GM21423 (cell line): ENCODE data around the gene TPRA1.
A peak's percentile ranks its signal among the peaks of the same experiment; 100 is the strongest.

Experiments
- ATAC-seq: cut with Tn5 transposase; IDR thresholded peaks from one replicate; pipeline ENCODE4 v1.9.1; 2021; ENCODE audit warnings: mild to moderate bottlenecking, moderate library complexity; ENCODE audit not compliant: unreplicated experiment

TPRA1 gene

DNA sequence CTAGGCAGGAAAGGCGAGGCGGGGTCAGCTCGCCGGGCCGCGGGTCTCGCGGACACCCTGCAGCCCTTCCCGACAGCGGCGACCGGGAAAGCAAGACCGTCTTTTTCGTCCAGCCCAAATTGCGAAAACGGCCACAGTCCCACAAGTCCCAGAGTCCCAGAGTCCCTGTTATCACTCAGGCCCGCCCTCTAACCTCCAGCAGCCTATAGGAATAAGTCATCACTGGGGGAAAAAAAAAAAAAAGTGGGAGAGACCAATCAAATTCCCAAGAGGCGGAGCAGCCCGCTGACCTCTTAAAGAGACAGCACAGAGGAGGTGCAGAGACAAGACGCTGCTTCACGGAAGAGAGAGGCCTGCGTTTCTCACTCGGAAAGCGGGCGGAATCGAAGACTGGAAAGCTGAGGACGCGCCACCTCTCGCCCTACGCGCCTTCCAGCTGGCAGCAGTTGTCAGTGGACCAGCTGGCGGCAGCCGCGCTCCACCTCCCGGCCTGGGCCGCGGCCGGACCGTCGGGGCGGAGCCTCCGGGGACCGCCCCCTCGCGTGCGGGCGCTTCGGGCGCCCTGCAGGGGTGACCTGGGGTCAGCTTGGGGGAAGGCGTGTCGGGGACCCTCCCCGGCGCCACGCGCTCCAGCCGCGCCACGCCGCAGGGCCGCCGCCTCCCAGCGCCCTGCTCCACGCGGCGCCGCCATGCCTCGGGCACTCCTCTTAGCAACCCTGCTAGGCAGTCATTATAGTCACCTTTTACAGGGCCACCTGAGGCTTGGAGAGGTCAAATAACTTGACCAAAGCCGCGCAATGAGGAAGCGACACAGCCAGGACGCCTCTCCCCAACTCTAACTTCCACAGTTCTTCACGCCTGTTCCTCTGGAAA is at the start of gene TPRA1:
Gene TPRA1, minus strand, starts transcription at position 141 of the 873 bp plus-strand sequence. CDS start 10,587 bp downstream, outside the sequence.
- ATAC-seq: peak; percentile 70

DNA sequence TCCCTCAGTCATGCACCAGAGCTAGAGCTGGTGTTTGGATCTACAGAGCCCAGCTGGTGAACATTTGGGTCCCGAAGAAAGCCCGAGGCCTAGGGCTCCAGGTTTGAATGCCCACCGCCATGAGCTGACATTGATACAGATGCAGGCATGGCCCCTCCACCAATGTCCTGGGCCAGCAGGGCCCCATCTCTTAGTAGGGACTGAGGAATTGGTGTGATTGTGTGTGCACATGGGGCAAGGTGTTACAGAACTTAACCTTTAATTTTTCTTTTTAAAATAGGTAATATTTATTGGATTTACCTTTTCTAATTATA is 49.5 kb upstream of the TPRA1 start:
- no peak for ATAC-seq

DNA sequence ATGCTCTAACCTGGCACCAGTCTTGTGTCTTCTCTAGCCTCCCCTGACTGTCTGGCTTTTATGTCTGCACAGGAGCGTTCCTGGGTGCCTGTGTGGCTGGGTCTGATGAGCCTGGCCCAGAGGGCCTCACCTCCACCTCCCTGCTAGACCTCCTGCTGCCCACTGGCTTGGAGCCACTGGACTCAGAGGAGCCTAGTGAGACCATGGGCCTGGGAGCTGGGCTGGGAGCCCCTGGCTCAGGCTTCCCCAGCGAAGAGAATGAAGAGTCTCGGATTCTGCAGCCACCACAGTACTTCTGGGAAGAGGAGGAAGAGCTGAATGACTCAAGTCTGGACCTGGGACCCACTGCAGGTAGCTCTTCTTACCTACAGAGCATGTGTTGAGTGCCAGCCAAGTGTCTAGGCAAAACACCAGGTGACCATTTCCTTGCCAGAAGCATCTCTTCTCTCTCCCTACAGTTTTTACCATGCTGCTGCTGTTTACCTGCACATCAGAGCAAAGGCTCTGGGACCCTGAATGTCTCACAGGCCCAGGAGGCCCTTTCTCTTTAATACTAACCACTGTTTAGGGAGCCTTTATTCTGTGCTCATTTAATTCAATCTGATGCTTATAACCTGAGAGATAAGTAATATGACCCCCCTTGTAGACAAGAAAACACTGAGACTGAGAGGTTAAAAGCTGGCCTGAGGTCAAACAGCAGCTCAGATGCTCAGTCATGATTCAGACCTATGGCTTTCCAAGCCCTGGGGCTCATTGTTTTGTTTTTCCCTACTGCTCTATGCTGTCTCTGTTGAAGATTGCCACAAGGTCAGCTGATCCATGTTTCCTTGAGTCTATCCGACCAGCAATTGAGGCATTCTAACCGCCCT is 48.9 kb upstream of the TPRA1 start:
- no peak for ATAC-seq

DNA sequence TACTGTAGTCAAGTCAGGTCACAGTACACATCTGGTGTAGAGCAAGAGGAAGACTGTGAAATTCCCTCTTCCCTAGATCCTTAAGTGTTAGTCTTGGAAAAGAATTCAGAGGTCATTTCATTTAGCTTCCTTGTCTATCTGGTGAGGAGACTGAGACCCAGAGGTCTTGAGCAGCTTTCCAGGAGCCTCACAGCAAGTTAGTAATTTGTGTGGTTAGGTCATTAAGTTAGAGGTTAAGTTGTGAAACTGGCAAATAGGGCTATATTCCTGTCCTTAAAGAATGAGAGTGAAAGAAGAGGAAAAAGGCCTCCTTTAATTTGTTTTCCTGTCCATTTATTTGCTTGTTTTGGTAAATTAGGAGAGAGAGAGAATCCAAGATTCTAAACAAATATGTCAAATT is 47.4 kb upstream of the TPRA1 start:
- no peak for ATAC-seq

DNA sequence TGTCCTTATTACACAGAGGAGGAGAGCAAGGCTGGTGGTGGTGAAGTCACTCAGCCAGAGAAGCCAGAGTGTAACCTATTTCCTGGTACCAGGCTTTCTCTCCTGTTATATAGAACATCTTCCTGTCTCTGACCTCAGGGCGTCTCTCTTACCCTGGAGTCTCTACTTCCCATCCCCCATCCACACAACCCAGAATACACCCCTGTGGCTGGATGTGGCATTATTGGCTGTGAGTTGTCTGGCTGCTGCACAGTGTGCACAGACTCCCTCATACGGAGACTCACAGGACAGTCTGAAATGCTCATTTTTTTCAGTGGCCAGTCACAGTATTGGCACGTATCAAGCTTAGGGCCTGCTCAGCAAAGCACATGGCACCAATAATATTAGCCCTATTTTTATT is 47.0 kb upstream of the TPRA1 start:
- no peak for ATAC-seq

DNA sequence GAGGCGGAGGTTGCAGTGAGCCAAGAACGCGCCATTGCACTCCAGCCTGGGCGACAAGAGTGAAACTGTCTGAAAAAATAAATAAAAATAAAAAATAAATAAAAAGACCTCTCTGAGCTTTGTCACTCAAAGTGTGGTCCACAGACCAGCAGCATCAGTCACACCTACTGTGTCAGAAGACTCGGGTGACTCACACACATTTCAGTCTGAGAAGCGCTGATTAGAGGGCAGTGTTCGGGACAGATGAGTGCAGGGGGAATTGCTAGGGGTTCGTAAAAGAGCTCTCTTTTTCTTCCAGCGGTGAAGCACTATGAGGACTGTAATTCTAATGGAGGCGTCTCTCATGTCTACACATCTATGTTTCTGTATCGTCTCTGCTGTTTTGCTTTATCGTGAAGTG is 44.1 kb upstream of the TPRA1 start:
- no peak for ATAC-seq

DNA sequence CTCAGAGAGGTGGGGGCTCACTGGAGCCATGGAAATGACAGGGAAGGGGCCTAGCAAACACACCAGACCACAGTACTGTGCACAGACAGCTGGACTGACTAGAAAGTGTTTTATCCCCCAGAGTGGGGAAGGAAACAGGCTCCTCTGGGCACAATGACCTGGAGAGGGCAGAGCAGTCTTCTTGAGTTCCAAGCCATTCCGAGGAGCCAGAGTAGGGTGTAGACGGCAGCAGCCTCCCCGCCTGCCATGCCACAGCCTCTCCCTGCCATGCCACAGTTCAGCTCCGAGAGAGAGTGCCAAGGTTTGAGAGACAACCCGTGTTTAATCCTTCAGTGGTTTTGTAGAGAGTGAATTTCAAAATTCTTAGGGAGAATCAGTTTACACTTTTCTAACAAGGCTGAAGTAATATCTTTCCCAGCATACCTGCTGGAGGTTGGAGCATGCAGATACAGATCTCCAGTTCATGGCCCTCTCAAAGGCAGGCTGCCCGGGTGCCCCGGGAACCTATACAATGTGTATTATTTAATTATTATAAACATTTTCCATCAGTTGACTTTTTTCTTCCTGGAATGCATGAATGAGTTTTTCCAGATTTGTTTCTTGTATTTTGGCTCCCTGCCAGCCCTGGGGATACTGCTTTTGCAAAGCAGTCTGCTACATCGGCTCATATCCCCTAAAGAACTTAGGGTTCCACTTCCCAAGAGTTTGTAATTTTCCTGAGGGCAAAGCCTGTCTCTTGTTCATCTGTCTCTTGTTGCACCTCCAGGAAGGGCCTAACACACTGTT is 41.7 kb upstream of the TPRA1 start:
- ATAC-seq: no peak

DNA sequence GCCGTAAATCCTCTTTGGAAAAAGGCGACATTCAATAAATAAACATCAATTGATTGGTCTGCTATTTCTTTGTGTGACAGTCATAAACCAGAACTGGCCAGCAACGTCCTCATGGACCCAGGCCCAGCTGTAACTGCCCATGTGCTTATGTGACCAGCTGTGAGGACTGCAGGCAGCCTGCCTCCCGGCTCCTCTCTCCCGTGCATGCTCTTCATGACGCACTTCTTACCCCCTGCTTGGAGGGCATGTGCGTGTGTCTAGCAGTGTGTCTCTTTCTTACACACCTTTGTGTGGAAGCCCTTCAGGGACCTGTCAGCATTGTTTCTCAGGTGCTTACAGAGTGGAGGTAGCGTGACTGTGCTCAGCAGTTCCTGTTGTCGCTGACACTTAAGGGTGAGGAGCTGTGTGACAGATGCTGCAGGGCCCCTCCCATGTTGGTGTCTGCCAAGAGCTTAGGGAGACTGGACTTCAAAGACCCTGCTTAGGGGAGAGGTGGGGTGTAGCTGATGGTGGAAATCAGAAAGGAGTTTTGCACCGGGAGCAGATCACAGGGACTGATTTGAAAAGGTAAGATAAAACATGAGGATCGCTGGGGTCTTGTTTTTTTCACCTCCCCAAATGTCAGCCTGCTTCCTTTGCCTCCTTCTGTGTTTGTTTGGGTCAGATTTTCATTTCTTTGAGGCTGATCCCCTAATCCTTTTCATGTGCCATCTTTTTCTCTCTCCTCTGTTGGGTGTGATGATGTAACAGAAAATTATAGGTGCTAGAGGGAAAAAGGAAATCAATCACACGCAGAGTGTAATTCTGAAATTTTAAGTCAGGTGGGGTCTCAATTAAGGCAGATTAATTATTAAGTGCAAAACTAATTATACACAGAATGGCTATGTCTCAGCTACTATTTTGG is 40.5 kb upstream of the TPRA1 start:
- no peak for ATAC-seq

DNA sequence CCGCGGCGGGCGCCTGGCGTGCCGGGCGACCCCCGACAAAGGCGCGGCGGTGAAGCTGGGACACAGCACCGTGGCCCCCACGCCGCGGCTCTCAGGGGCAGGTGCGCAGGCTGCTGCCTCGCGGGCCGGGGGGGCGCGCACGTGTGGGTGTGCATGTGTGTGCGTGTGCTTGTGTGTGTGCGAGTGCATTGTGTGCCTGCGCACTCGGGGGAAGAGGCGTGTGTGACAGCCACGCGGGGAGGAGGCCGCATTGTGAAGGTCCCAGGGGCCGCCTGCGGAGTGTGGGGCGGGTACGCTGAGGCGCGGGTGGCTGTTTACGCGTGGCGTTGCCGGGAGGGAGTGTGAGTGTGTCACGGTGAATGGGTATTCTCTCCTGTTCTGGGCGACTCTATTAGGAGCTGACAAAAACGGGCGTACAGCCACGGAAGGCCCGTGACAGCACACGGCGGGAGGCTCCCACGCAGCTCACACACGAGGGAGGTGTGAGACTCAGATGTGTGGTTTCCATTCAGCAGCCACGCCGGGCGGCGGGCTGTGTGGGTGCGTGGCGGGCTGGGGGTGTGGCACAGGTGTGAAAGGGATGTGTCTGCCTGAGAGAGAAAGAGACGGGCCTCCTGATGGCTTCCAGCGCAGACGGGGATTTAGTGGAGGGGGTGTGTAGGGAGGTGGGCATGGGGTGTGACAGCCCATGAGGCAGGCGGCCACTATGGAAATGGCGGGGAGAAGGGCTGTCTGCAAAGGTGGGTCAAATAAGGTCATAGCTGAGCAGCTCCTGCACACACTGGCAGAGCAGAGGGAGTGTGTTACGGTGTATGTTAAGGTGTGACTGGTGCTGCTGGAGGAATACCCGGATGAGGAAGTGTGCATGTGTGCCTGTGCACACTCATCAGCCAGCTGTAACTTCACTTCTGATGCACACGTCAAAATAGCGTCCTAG is 39.2 kb upstream of the TPRA1 start:
- ATAC-seq: no peak

DNA sequence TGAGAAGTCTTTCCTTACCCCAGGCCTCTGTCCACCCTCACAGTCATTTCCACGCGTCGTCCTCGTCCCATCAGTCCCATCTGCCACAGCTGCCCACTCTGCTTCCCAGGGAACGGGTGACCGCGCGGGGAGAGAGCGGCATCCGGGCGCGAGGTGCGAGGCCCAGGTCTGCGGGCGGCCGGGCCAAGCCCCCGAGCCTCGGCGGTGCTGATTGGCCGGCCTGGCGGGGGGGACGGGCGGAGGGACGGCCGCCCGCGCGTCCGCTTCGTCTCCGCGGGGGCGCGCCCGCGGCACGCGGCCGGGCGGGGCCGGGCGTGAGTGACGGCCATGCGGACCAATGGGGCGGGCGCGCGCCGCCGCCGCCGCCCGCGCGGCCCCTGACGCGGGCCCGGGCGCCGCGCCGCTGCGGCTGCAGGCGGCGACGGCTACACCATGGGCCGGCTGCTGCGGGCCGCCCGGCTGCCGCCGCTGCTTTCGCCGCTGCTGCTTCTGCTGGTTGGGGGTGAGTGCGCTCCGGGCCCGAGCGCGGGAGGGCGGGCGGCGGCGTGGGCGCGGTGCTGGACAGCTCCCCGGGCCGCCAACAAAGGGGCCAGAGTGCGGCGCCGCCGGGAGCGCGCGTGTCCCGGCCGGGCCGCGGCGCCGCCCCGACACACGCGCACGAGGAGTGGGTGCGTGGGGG is 38.4 kb upstream of the TPRA1 start, which contains the start of gene PODXL2:
Gene PODXL2, plus strand, starts transcription at position 398 of the 679 bp plus-strand sequence. Its CDS starts 35 bp downstream, at position 433.
- peak; percentile 47 for ATAC-seq

DNA sequence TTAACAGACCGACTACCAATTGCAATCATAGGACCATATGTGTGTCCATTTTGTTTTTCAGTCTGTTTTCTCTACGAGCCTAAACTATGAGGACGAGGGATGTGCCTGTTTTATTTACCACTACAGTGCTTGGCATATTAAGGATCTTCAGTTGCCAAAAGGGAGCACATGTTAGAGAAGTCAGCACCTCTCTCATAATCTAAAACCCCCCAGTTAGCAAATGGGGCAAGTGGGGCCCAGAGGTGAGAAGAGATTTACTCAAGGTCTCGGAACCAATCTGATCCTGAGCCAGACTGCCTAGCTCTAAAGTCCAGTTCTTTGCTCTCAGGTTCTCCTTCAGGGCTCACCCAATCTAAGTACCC is 37.9 kb upstream of the TPRA1 start:
- ATAC-seq: no peak

DNA sequence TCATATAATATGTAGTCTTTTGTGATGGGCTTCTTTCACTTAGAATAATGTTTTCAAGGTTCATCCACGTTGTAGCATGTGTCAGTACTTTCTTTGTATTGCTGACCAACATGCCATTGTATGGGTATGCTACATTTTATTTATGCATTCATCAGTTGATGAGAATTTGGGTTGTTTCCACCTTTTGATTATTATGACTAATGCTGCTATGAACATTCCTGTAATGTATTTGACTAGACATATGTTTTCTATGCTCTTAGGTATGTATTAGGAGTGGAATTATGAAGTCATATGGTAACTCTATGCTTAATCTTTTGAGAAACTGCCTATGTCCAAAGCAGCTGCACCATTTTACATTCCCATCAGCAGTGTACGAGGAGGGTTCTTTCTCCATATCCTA is 35.3 kb upstream of the TPRA1 start:
- no peak for ATAC-seq

DNA sequence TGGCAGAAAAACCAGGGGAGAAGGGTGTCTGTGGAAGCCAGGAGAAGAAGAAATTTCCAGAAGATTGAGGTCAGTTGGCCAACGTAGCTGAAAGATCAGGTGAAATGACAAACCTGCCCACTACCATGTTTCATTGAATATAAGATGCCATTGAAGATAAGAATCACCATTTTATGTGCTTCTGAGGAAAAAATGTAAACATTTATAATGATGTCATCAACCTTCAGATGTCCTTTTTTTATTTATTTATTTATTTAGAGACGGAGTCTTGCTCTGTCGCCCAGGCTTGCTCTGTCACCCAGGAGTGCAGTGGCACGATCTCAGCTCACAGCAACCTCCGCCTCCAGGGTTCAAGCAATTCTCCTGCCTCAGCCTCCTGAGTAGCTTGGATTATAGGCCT is 33.5 kb upstream of the TPRA1 start:
- ATAC-seq: no peak

DNA sequence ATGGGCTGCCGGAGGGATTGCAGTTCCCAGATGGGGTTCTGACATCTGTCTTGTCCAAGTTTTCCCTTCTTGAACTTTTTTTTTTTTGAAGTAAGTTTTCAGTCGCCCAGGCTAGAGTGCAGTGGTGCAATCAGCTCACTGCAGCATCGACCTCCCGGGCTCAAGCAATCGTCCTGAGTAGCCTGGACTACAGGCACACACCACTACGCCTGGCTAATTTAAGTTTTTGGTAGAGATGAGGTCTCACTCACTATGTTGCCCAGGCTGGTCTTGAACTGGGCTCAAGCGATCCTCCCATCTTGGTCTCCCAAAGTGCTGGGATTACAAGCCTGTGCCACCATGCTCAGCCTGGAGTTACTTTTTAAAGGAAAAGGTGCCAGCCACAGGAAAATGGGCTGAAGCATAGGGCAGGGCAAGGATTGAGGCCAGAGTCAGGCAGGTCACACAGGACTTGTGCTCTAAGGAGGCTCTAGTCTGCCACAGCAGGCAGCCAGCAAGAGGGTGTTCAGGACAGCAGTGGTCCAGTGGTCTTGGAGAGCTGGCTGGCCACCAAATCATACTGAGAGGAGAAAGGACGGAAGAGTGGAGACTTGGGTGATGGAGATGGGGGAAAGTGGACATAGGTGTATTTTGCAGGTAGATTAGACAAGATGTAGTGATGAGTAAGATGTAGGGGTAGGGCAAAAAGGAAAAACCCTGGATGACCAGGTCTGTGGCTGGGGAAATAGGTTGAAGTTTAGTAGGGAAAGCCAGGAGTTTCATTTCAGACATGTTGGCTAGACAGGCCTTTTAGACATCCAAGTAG is 32.4 kb upstream of the TPRA1 start:
- ATAC-seq: no peak

DNA sequence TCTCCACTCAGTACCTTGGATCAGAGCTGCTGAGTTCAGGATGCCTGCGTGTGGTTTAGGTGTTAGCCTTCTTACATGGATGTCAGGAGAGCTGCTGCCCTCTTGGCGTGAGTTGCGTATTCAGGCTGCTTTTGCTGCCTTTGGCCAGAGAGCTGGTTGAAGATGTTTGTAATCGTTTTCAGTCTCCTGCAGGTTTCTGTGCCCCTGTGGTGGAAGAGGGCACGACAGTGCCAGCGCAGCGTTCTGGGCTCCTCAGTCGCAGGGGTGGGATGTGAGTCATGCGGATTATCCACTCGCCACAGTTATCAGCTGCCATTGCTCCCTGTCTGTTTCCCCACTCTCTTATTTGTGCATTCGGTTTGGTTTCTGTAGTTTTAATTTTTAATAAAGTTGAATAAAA is 31.5 kb upstream of the TPRA1 start:
- ATAC-seq: no peak

DNA sequence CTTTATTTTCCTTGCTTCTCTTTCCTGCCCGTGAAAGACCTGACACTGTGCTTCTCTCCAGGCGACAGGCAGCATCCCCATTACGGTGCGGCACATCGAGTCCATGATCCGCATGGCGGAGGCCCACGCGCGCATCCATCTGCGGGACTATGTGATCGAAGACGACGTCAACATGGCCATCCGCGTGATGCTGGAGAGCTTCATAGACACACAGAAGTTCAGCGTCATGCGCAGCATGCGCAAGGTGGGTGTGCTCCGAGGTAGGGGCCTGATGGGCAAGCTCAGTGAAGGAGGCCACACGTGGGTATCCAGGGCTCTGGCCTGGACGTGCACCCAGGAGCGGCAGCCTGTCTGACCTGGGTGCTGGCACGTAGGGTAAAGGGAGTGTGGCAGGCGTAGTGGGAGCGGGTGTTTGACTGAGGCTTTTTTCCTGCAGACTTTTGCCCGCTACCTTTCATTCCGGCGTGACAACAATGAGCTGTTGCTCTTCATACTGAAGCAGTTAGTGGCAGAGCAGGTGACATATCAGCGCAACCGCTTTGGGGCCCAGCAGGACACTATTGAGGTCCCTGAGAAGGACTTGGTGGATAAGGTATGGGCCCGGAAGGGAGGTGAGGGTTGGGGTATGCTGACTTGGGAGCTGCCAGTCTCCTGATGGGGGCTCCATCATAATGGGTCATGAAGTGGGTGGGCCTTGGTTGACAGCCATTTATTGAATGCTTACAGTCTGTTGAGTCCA is 30.3 kb upstream of the TPRA1 start:
- no peak for ATAC-seq

DNA sequence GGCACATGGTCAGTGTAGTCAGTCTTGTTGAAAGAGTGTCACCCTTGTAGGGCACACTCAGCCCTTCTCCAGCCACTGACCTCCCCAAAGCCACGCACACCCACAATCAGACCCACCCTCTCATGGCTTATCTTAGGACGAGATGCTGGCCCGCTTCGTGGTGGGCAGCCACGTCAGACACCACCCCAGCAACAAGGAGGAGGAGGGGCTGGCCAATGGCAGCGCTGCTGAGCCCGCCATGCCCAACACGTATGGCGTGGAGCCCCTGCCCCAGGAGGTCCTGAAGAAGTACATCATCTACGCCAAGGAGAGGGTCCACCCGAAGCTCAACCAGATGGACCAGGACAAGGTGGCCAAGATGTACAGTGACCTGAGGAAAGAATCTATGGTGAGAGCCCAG is 28.4 kb upstream of the TPRA1 start:
- ATAC-seq: no peak
